Body of pancreas (tissue), 4 donors: ENCODE measurements around the gene DGKQ. TPM values are rescaled to one million over a fixed set of nuclear protein-coding genes. Genes with fewer than 3 reads are reported as not detected.
A peak's percentile ranks its signal among the peaks of the same experiment; 100 is the strongest.

Experiments used
- ATAC-seq: fragments of 150-250 bp; one replicate; pipeline ENCODE4 v1.9.1; 2016
- DNase-seq, 4 donors: peaks; one replicate each; pipeline ENCODE4 v3.0.0-alpha.2; 2019
- H3K27ac ChIP-seq, 4 donors: fragments of 200-600 bp; sonication (generic); 1 replicate in 3 of 4; 2 replicates in 1 of 4; pipeline versions ENCODE4 v1.5.1 to v1.6.1; 2016 to 2019; ENCODE audit warnings: mild to moderate bottlenecking in 1 of 4, mixed read lengths in 1 of 4, moderate library complexity in 1 of 4
- H3K27me3 ChIP-seq, 2 donors: fragments of 200-600 bp; sonication (generic); one replicate each; pipeline ENCODE4 v1.6.0; 2016; ENCODE audit warnings: mild to moderate bottlenecking in 1 of 2
- H3K36me3 ChIP-seq, 2 donors: fragments of 200-600 bp; sonication (generic); replicated peaks in 1 of 2; 2 replicates each; pipeline ENCODE4 v1.5.1; 2016; ENCODE audit warnings: low read depth in 2 of 2; ENCODE audit not compliant: insufficient read depth in 1 of 2
- H3K4me1 ChIP-seq: fragments of 200-600 bp; sonication (generic); one replicate; pipeline ENCODE4 v1.6.0; 2016
- H3K4me3 ChIP-seq, 2 donors: fragments of 200-600 bp; sonication (generic); 1 replicate in 1 of 2; 2 replicates in 1 of 2; pipeline ENCODE4 v1.5.1; 2016 to 2019
- H3K9me3 ChIP-seq, 3 donors: fragments of 200-600 bp; sonication (generic); 1 replicate in 2 of 3; 2 replicates in 1 of 3; pipeline ENCODE4 v1.5.1; 2016
- POLR2A ChIP-seq, 3 donors: fragments of 450-650 bp; IDR thresholded peaks; one replicate each; pipeline ENCODE4 v1.6.1; 2016; ENCODE audit warnings: antibody characterized with exemption in 3 of 3, mild to moderate bottlenecking in 2 of 3
- WGBS, 2 donors: methylation state at CpG; one replicate each; pipeline ENCODE4 v1.1.5; 2017; 5-methylcytosine and 5-hydroxymethylcytosine counted together
- intact Hi-C: fragments of 100-400 bp; cut with DNase I; formaldehyde crosslinking; loops from one replicate; pipeline ENCODE4 v1.15.1; 2023
- total RNA-seq, 2 donors: library from RNA; depleted of rRNA; stranded (reverse); fragments of >200 nt; gene quantifications; one replicate each; pipeline ENCODE4 v1.1.0, GENCODE V29; 2016
- TF ChIP-seq, protein P1 (sequence below), 7 experiments: fragments of 450-650 bp in 4 of 7; fragments of 200-600 bp in 3 of 7; sonication (generic) in 3 of 7; IDR thresholded peaks; one replicate each; pipeline ENCODE4 v1.5.1; 2016 to 2019; ENCODE audit warnings: antibody characterized with exemption in 7 of 7

DGKQ gene
- total RNA-seq, 2 donors from 2014 or later = 13.2 to 17.5 TPM

DNA sequence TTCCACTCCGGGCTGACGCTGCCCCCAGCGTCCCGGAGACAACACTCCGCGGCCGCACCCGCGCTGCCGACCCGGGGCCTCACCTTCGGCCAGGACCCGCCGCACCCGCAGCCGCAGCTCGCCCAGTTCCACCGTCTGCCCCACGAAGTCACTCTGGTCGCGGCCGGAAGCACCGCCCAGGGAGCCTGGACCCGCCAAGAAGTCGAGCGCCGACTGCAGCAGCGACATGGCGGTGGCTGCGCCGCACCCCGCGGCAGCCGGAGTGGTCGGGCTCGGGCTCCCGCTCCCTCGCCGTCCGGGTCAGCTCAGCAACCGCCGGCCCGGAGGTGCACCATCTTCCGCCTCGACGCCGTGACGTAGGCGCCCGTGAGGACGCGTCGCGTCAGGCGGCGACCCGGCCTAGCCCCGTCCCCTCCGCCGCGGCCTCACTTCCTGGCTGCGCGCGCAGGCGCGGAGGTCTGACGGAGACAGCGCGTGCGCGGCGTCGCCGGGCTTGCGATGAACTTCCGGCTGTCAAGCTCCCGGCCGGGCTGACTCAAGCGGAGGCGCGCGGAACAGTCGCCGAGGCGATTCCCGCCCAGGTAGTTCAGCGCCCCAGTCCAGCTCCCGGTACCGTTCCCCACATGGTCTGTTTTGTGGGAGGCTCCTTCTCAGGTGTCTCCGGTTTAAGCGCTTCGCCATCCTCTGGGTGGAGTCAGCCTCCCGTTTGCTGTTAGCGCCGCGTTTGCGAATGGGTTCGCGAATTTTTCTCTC is 41.2 kb downstream of the DGKQ start, which contains the start of the genes GAK and TMEM175:
GAK (minus strand) TSS at position 357 of the 753 bp plus-strand sequence; CDS start at position 228, 129 bp downstream.
TMEM175 (plus strand) TSS at position 501 of the 753 bp plus-strand sequence. CDS start 15,280 bp downstream, outside the sequence.
- Histone ChIP-seq H3K27me3 (no peaks in the 10 kb centered on the region), H3K36me3 (no peaks in the 10 kb centered on the region), H3K9me3 (no peaks in the 10 kb centered on the region), H3K4me1 (peaks cover 41% of the 10 kb centered on the region), H3K4me3 (peak within 1 kb of the TSS; percentile 55 to 89), H3K27ac (peak within 1 kb of the TSS; percentile 71 to 97 (median 90))
- intact Hi-C loops = no loop called here
- TF ChIP-seq, protein P1, sequence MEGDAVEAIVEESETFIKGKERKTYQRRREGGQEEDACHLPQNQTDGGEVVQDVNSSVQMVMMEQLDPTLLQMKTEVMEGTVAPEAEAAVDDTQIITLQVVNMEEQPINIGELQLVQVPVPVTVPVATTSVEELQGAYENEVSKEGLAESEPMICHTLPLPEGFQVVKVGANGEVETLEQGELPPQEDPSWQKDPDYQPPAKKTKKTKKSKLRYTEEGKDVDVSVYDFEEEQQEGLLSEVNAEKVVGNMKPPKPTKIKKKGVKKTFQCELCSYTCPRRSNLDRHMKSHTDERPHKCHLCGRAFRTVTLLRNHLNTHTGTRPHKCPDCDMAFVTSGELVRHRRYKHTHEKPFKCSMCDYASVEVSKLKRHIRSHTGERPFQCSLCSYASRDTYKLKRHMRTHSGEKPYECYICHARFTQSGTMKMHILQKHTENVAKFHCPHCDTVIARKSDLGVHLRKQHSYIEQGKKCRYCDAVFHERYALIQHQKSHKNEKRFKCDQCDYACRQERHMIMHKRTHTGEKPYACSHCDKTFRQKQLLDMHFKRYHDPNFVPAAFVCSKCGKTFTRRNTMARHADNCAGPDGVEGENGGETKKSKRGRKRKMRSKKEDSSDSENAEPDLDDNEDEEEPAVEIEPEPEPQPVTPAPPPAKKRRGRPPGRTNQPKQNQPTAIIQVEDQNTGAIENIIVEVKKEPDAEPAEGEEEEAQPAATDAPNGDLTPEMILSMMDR (IDR thresholded peaks at IDR 0.05) = peak in 2 of 7 experiments; percentile 12 to 39
- peak; percentile 85 to 91 (median 90) for TF ChIP-seq POLR2A (IDR thresholded peaks at IDR 0.05)
- ATAC-seq = peak; percentile 97
- peak; percentile 97 to 98 (median 98) for DNase-seq
- 0% methylated on average over 10 to 88 of the region's 99 CpGs for WGBS, 2 donors

DNA sequence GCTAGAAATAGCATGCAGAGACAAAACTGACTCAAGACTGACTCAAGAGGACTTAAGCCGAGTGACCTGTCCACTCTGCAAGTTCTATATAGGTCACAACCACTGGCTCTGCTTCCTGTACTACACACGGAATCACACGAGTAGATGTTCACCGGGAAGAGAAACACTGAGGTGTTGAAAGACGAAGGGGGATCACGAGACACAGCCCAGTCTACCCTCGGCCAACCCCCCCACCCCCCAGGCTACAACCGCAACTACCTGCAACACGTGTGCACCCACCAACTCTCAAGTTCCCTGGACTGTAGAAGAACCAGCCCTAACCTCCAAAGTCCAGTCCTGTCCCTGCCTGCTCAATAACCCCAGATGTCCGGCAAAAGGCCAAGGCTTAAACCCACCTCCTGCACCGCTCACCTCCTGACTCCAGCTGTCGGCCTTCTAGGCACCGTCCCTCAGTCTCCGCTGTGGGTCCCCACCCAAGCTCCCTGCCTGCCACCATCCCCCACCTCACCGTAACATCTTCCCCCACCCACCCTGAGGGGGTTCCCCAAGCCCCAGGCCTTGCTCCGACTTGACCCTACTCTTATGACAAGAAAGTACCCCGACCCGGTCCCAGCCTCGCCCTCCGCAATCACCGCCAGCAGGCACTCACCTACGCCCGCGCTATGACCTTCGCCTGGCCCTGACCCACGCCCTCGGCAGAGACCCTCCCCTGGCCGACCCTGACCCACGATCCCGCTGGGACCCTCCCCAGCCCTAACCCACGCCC is 42.0 kb downstream of the DGKQ start:
- TF ChIP-seq, protein P1 (IDR thresholded peaks at IDR 0.05) = no peak
- no peak for TF ChIP-seq POLR2A (IDR thresholded peaks at IDR 0.05)
- peak; percentile 17 to 36 (median 30) for DNase-seq
- Histone ChIP-seq H3K4me3 (peak overlapping the region; percentile 55 to 89), H3K27me3 (no peaks in the 10 kb centered on the region), H3K4me1 (peaks cover 43% of the 10 kb centered on the region), H3K36me3 (no peaks in the 10 kb centered on the region), H3K9me3 (no peaks in the 10 kb centered on the region), H3K27ac (peak overlapping the region; percentile 71 to 97 (median 90))
- intact Hi-C loops = no loop called here
- ATAC-seq = no peak
- 0 to 2% methylated on average over 9 to 30 of the region's 31 CpGs for WGBS, 2 donors

DNA sequence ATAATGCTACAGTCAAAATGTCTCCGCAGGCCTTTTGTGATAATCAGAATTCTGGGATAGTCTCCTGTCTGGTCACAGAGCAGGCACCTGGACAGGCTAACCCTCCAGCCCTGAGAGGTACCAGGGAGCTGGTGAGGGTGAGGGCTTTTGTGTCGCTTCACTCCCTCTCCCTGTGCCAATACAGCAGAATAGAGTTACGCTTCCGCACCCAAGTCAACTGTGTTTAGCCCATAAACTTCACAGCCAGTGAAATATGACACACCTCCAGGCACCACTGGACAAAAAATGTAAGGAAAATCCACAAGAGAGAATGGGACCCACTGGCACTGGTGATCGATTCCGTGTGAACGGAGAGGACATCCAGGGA is 42.6 kb downstream of the DGKQ start:
- intact Hi-C loops = no loop called here
- Histone ChIP-seq H3K27ac (peak overlapping the region in 3 of 4 donors; percentile 71 to 97 (median 96)), H3K4me1 (peaks cover 49% of the 10 kb centered on the region), H3K4me3 (peak overlapping the region in 1 of 2 donors; percentile 89), H3K27me3 (no peaks in the 10 kb centered on the region), H3K9me3 (no peaks in the 10 kb centered on the region), H3K36me3 (no peaks in the 10 kb centered on the region)
- peak in 1 of 4 donors; percentile 9 for DNase-seq
- 18 to 29% methylated on average over 6 to 7 of the region's 7 CpGs for WGBS, 2 donors
- no peak for TF ChIP-seq POLR2A (IDR thresholded peaks at IDR 0.05)
- TF ChIP-seq, protein P1 (IDR thresholded peaks at IDR 0.05) = no peak
- no peak for ATAC-seq

DNA sequence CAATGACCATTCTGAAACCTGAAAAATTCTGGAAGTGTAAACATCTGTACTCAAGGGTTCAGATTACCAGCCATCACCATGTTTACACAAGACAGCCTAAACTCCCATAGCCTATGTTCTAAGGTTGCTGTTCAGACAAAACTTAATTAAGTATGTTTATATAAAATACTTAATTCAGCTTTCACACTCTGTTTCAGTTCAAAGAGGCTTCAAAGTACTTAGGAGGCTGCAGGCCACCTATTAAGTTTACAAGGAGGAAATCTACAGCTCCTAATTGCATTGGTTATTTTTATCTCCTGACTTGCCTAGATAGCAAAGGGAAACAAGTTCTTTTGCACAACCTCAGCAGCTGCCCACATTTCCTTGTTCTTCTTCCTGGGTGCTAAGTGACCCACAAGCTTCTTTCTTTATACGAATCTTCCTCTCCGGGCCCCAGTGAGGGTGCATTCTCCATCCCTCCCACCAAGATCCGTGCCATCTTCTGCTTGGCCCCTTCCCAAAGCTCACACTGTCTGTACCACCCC is 43.3 kb downstream of the DGKQ start:
- Histone ChIP-seq H3K4me1 (peaks cover 53% of the 10 kb centered on the region), H3K9me3 (no peaks in the 10 kb centered on the region), H3K27ac (peak overlapping the region in 3 of 4 donors; percentile 71 to 97 (median 96)), H3K36me3 (no peaks in the 10 kb centered on the region), H3K4me3 (no peak overlapping the region), H3K27me3 (no peaks in the 10 kb centered on the region)
- 12 to 13% methylated on average over 3 of the region's 3 CpGs for WGBS, 2 donors
- intact Hi-C loops = no loop called here
- ATAC-seq (no peak), DNase-seq (peak in 3 of 4 donors; percentile 15 to 46 (median 41))
- peak in 1 of 3 donors; percentile 23 for TF ChIP-seq POLR2A (IDR thresholded peaks at IDR 0.05)
- TF ChIP-seq, protein P1 (IDR thresholded peaks at IDR 0.05) = no peak
